IPS DF 6.9 (cell line): ENCODE data around the gene ZNF487.
"Not testable (repeated sequence)": the region's sequence is repeated elsewhere in the genome, so short reads cannot be mapped to it uniquely, and the experiment has no call there.

Experiments used
- DNase-seq: peaks from one replicate; pipeline ENCODE4 v3.0.0-alpha.2; 2013; ENCODE audit warnings: low read depth, low spot score
- H3K27ac ChIP-seq: one replicate; pipeline ENCODE4 v1.5.1; 2013; ENCODE audit warnings: low read length, control low read depth
- H3K27me3 ChIP-seq: 2 replicates; pipeline ENCODE4 v1.6.1; 2013; ENCODE audit warnings: mild to moderate bottlenecking, low read length; ENCODE audit not compliant: control insufficient read depth, insufficient read depth
- H3K36me3 ChIP-seq: 2 replicates; pipeline ENCODE4 v1.6.1; 2013; ENCODE audit warnings: low read length; ENCODE audit not compliant: control insufficient read depth, insufficient read depth
- H3K4me1 ChIP-seq: 2 replicates; pipeline ENCODE4 v1.6.1; 2013; ENCODE audit warnings: low read length; ENCODE audit not compliant: control insufficient read depth, insufficient read depth
- H3K4me3 ChIP-seq: 2 replicates; pipeline ENCODE4 v1.5.1; 2013; ENCODE audit warnings: mild to moderate bottlenecking, low read length
- H3K9me3 ChIP-seq: 2 replicates; pipeline ENCODE4 v1.6.1; 2013; ENCODE audit warnings: low read length, inconsistent platforms; ENCODE audit not compliant: control insufficient read depth, insufficient read depth
- WGBS: extraction: QIAGEN DNeasy Blood & Tissue Kit; methylation state at CpG from one replicate; pipeline ENCODE4 v1.1.7; 2013; ENCODE audit warnings: mixed read lengths, missing lambda C conversion rate; ENCODE audit not compliant: insufficient read length, insufficient coverage; 5-methylcytosine and 5-hydroxymethylcytosine counted together

ZNF487 gene

GRCh38 chr10:43436291-43437140 is at the start of gene ZNF487:
Gene ZNF487 (plus strand): TSS chr10:43437111. CDS start chr10:43475814, 38,703 bp downstream.
- no peaks in the 10 kb centered on the region for H3K4me1 ChIP-seq
- no CpG with 5 or more reads among the region's 69 CpGs for WGBS
- peak; percentile 52 for DNase-seq
- H3K36me3 ChIP-seq = no peaks in the 10 kb centered on the region
- H3K9me3 ChIP-seq = no peaks in the 10 kb centered on the region
- H3K4me3 ChIP-seq = peak within 1 kb of the TSS; percentile 88
- H3K27ac ChIP-seq = no peak within 1 kb of the TSS
- no peaks in the 10 kb centered on the region for H3K27me3 ChIP-seq

GRCh38 chr10:43387678-43388032 is 49.3 kb upstream of the ZNF487 start:
- H3K4me3 ChIP-seq = no peak overlapping the region
- H3K27ac ChIP-seq = no peak overlapping the region
- H3K4me1 ChIP-seq = no peaks in the 10 kb centered on the region
- DNase-seq = no peak
- no peaks in the 10 kb centered on the region for H3K9me3 ChIP-seq
- no peaks in the 10 kb centered on the region for H3K27me3 ChIP-seq
- H3K36me3 ChIP-seq = peaks cover 34% of the 10 kb centered on the region; the same call in 1 of the 2 replicates
- WGBS = no CpG with 5 or more reads among the region's 5 CpGs

GRCh38 chr10:43389867-43390266 is 47.0 kb upstream of the ZNF487 start:
- Histone ChIP-seq H3K27ac (no peak overlapping the region), H3K9me3 (no peaks in the 10 kb centered on the region), H3K27me3 (no peaks in the 10 kb centered on the region), H3K4me1 (no peaks in the 10 kb centered on the region), H3K36me3 (peaks cover 46% of the 10 kb centered on the region; the same call in 1 of the 2 replicates), H3K4me3 (no peak overlapping the region)
- WGBS = no CpG with 5 or more reads among the region's 3 CpGs
- DNase-seq = no peak

- no peaks in the 10 kb centered on the region for H3K4me1 ChIP-seq
- H3K4me3 ChIP-seq = no peak overlapping the region
- H3K36me3 ChIP-seq = peaks cover 46% of the 10 kb centered on the region; the same call in 1 of the 2 replicates
- H3K27me3 ChIP-seq = no peaks in the 10 kb centered on the region
- H3K27ac ChIP-seq = no peak overlapping the region
- no CpG with 5 or more reads among the region's 5 CpGs for WGBS
- no peak for DNase-seq
- no peaks in the 10 kb centered on the region for H3K9me3 ChIP-seq
These were observed 46.6 kb upstream of the ZNF487 start for GRCh38 chr10:43390333-43390732.

- no CpG with 5 or more reads among the region's 7 CpGs for WGBS
- Histone ChIP-seq H3K27ac (no peak overlapping the region), H3K4me3 (no peak overlapping the region), H3K27me3 (no peaks in the 10 kb centered on the region), H3K9me3 (no peaks in the 10 kb centered on the region), H3K4me1 (no peaks in the 10 kb centered on the region), H3K36me3 (peaks cover 46% of the 10 kb centered on the region; the same call in 1 of the 2 replicates)
- no peak for DNase-seq
These were observed 46.2 kb upstream of the ZNF487 start for GRCh38 chr10:43390759-43391158.

- no peak for DNase-seq
- WGBS = no CpG with 5 or more reads among the region's 6 CpGs
These were observed 45.4 kb upstream of the ZNF487 start for GRCh38 chr10:43391496-43391895.

GRCh38 chr10:43392748-43393147 is 44.2 kb upstream of the ZNF487 start:
- no peak for DNase-seq
- no CpG with 5 or more reads among the region's 3 CpGs for WGBS
- H3K9me3 ChIP-seq = no peaks in the 10 kb centered on the region
- peaks cover 32% of the 10 kb centered on the region; the same call in 1 of the 2 replicates for H3K36me3 ChIP-seq
- no peaks in the 10 kb centered on the region for H3K4me1 ChIP-seq
- H3K27ac ChIP-seq = no peak overlapping the region
- H3K4me3 ChIP-seq = no peak overlapping the region
- no peaks in the 10 kb centered on the region for H3K27me3 ChIP-seq

More at GRCh38 chr10:43391496-43391895, 45.4 kb upstream of the ZNF487 start:
- peaks cover 45% of the 10 kb centered on the region; the same call in 1 of the 2 replicates for H3K36me3 ChIP-seq
- H3K27me3 ChIP-seq = no peaks in the 10 kb centered on the region
- H3K9me3 ChIP-seq = no peaks in the 10 kb centered on the region
- H3K27ac ChIP-seq = no peak overlapping the region
- no peak overlapping the region for H3K4me3 ChIP-seq
- no peaks in the 10 kb centered on the region for H3K4me1 ChIP-seq

- H3K36me3 ChIP-seq = peaks cover 32% of the 10 kb centered on the region; the same call in 1 of the 2 replicates
- not testable (repeated sequence) for DNase-seq, H3K27me3 ChIP-seq, H3K4me3 ChIP-seq, H3K9me3 ChIP-seq, H3K27ac ChIP-seq, H3K4me1 ChIP-seq
- WGBS = no CpG with 5 or more reads among the region's 11 CpGs
These were observed 43.7 kb upstream of the ZNF487 start for GRCh38 chr10:43393186-43393585.

- Histone ChIP-seq H3K27ac (no peak overlapping the region), H3K4me3 (no peak overlapping the region), H3K27me3 (no peaks in the 10 kb centered on the region), H3K4me1 (peaks cover 3% of the 10 kb centered on the region), H3K9me3 (no peaks in the 10 kb centered on the region), H3K36me3 (peaks cover 28% of the 10 kb centered on the region; the same call in 1 of the 2 replicates)
- DNase-seq = no peak
- no CpG with 5 or more reads among the region's 3 CpGs for WGBS
These were observed 43.1 kb upstream of the ZNF487 start for GRCh38 chr10:43393606-43394360.

- no CpG with 5 or more reads among the region's 6 CpGs for WGBS
- Histone ChIP-seq H3K9me3 (no peaks in the 10 kb centered on the region), H3K27me3 (no peaks in the 10 kb centered on the region), H3K4me3 (no peak overlapping the region; the same call in 1 of the 2 replicates), H3K4me1 (peaks cover 3% of the 10 kb centered on the region), H3K27ac (no peak overlapping the region), H3K36me3 (peaks cover 30% of the 10 kb centered on the region; the same call in 1 of the 2 replicates)
- no peak for DNase-seq
These were observed 42.0 kb upstream of the ZNF487 start for GRCh38 chr10:43394868-43395267.
